CD4-positive, alpha-beta T cell treated with Interleukin-2 at 100 ng/mL for 4 hours (primary cell): ENCODE data around the gene TMEM161A.
"Not testable (repeated sequence)": the region's sequence is repeated elsewhere in the genome, so short reads cannot be mapped to it uniquely, and the experiment has no call there.

Source experiments
- DNase-seq: peaks from one replicate; pipeline ENCODE4 v3.0.0-alpha.2; 2020; ENCODE audit warnings: low spot score

TMEM161A gene

GRCh38 chr19:19121371-19121770, 16.9 kb downstream of the TMEM161A start:
- DNase-seq = no peak

GRCh38 chr19:19120308-19121231, 17.7 kb downstream of the TMEM161A start:
- DNase-seq = no peak

GRCh38 chr19:19119325-19120237, 18.7 kb downstream of the TMEM161A start:
- no peak for DNase-seq

GRCh38 chr19:19115954-19116353, 22.3 kb downstream of the TMEM161A start:
- DNase-seq = peak; percentile 45

- DNase-seq = no peak
These were observed 25.1 kb downstream of the TMEM161A start for GRCh38 chr19:19113040-19113626.

GRCh38 chr19:19111967-19112580, 26.2 kb downstream of the TMEM161A start:
- DNase-seq = no peak

- no peak for DNase-seq
These were observed 27.0 kb downstream of the TMEM161A start for GRCh38 chr19:19111136-19111835.

GRCh38 chr19:19110410-19111135, 27.7 kb downstream of the TMEM161A start:
- no peak for DNase-seq

- no peak for DNase-seq
These were observed 28.7 kb downstream of the TMEM161A start for GRCh38 chr19:19109601-19110000.

GRCh38 chr19:19107654-19108053, 30.6 kb downstream of the TMEM161A start:
- DNase-seq = no peak

- not testable (repeated sequence) for DNase-seq
These were observed 31.3 kb downstream of the TMEM161A start for GRCh38 chr19:19106938-19107337.

- no peak for DNase-seq
These were observed 32.2 kb downstream of the TMEM161A start for GRCh38 chr19:19106056-19106551.

GRCh38 chr19:19105365-19106055, 32.8 kb downstream of the TMEM161A start:
- DNase-seq = no peak

GRCh38 chr19:19103167-19103566, 35.1 kb downstream of the TMEM161A start:
- DNase-seq = no peak

GRCh38 chr19:19102566-19102965, 35.7 kb downstream of the TMEM161A start:
- DNase-seq = not testable (repeated sequence)

- no peak for DNase-seq
These were observed 36.7 kb downstream of the TMEM161A start for GRCh38 chr19:19101540-19101939.

GRCh38 chr19:19098703-19099632, 39.3 kb downstream of the TMEM161A start:
- no peak for DNase-seq

- DNase-seq = no peak
These were observed 40.1 kb downstream of the TMEM161A start for GRCh38 chr19:19098084-19098702.
